Omental fat pad (tissue), 4 donors: Measurements from ENCODE around the gene EIF4G3. TPM values are rescaled to one million over a fixed set of nuclear protein-coding genes. Genes with fewer than 3 reads are reported as not detected.

Source experiments
- ATAC-seq: fragments of 150-250 bp; one replicate; pipeline ENCODE4 v1.9.1; 2016; ENCODE audit warnings: mild to moderate bottlenecking, moderate library complexity; ENCODE audit not compliant: low FRiP score
- DNase-seq: peaks from one replicate; pipeline ENCODE4 v3.0.0-alpha.2; 2019; ENCODE audit warnings: low spot score
- total RNA-seq, 4 donors: library from RNA; depleted of rRNA; stranded (reverse); fragments of >200 nt; gene quantifications; one replicate each; pipeline ENCODE4 v1.1.0, GENCODE V29; 2016
- TF ChIP-seq, protein P1 (sequence below), 3 donors: fragments of 450-650 bp; IDR thresholded peaks; one replicate each; pipeline ENCODE4 v1.5.1; 2016 to 2017; ENCODE audit warnings: antibody characterized with exemption in 3 of 3, mild to moderate bottlenecking in 3 of 3, moderate library complexity in 2 of 3

The EIF4G3 gene
- total RNA-seq, 4 donors from 2014 or later: 50.2 to 69.5 (median 51.8) TPM

DNA sequence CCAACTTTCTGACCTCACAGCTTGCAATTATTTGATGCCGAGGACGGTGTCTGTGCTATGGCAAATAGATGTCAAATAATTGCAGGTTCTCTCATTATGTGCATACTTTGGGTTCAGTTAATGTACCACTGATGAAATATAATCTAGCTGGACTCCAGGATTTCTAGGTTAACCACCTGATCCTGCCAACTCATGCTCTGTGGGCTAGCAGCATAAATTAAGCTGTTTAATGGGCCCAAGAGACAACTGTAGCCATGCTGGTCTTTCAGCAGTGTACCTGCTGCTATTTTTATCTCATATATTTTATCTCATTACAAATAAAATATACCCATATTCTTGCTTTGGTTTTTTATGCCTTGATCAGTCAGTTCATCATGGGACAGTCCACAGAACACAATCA lies 346.3 kb downstream of the EIF4G3 start:
- TF ChIP-seq, protein P1, sequence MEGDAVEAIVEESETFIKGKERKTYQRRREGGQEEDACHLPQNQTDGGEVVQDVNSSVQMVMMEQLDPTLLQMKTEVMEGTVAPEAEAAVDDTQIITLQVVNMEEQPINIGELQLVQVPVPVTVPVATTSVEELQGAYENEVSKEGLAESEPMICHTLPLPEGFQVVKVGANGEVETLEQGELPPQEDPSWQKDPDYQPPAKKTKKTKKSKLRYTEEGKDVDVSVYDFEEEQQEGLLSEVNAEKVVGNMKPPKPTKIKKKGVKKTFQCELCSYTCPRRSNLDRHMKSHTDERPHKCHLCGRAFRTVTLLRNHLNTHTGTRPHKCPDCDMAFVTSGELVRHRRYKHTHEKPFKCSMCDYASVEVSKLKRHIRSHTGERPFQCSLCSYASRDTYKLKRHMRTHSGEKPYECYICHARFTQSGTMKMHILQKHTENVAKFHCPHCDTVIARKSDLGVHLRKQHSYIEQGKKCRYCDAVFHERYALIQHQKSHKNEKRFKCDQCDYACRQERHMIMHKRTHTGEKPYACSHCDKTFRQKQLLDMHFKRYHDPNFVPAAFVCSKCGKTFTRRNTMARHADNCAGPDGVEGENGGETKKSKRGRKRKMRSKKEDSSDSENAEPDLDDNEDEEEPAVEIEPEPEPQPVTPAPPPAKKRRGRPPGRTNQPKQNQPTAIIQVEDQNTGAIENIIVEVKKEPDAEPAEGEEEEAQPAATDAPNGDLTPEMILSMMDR (IDR thresholded peaks at IDR 0.05): no peak
- DNase-seq (no peak), ATAC-seq (no peak)

DNA sequence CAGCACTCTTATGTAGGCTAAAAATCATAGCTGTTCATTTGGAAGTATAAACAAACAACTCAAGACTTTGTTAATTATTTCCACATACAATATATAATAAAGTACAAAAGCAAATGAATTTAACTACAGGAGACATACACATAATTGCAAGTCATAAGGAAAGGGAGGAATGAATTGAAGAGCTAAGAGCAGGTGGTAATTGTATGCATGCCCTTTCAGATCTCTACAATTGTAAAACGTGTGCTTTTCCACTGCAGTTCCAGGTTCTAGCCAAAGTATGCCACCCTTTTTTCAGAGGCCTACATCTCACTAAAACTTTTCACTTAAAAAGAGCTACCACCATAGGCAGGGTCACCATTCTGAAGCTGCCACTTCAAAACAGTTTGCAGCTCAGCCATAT lies 346.8 kb downstream of the EIF4G3 start:
- TF ChIP-seq, protein P1 (IDR thresholded peaks at IDR 0.05): no peak
- no peak for ATAC-seq
- DNase-seq: no peak

DNA sequence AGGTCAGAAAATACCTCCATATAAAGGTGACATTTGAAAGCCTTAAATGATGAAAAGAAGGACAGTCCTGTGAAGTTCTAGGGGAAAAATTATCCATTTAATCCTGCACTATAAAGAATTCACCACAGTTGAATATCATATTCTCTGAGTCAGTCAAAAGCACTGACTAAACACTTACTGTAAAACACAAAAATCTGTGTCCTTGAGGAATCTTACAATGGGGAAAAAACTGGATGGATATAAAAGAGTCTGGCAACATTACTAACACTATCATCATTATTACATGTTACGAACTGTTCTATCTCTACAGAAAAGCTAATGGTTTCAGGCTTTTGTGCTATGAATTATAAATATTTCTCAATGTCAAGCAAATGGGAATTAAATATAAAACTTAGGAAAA lies 347.2 kb downstream of the EIF4G3 start:
- TF ChIP-seq, protein P1 (IDR thresholded peaks at IDR 0.05): no peak
- ATAC-seq: no peak
- DNase-seq: no peak

DNA sequence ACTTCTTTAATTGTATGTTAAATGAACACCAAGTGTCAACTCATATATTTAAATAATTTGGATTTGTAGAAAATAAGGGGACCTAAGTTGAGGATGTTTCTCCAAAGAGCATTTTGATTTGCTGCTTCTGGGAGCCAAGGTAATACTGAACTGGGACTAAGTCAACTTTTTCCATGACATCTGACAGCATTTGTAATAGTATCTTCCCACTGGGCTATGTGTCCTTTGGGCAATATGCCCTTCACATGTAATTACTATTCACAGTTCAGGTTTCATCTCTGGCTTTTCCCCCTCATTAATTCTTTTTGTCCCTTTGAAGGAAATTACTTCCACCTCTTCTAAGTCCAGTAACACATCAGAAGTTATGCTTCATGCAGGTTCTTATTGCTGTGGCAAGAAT lies 352.9 kb downstream of the EIF4G3 start:
- ATAC-seq: no peak
- TF ChIP-seq, protein P1 (IDR thresholded peaks at IDR 0.05): no peak

DNA sequence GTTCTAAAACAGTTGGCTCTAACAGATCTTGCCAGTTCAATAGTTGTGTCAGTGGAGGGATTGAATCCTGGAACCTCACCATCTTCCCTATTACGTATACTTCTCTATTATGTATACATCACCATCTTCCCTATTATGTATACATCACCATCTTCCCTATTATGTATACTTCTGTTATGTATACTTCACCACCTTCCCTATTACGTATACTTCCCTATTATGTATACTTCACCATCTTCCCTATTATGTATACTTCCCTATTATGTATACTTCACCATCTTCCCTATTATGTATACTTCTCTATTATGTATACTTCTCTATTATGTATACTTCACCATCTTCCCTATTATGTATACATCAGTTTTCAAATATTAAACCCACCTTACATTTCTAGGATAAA lies 355.2 kb downstream of the EIF4G3 start:
- ATAC-seq: no peak
- TF ChIP-seq, protein P1 (IDR thresholded peaks at IDR 0.05): no peak
- no peak for DNase-seq

More for the DNA sequence above, 352.9 kb downstream of the EIF4G3 start:
- no peak for DNase-seq

DNA sequence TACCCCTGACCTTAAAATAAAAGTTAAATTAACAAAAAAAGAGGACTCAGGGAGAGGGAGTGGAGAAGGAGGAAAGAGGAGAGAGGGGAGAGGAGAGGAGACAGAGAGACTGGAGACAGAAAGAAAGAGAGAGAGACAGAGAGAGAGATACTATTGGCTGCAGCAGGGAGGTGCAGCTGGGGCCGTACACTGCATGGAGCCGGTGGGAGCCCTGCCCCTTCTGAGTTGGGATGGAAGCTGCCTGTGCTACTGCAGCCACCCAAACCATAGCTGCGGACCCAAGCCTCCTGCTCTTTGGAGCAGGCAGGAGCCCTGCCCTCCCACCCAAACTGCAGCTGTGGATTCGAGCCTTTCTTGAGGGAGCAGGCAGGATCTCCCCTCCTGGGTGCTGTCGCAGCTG lies 356.9 kb downstream of the EIF4G3 start:
- DNase-seq (no peak), ATAC-seq (no peak)
- TF ChIP-seq, protein P1 (IDR thresholded peaks at IDR 0.05): no peak

DNA sequence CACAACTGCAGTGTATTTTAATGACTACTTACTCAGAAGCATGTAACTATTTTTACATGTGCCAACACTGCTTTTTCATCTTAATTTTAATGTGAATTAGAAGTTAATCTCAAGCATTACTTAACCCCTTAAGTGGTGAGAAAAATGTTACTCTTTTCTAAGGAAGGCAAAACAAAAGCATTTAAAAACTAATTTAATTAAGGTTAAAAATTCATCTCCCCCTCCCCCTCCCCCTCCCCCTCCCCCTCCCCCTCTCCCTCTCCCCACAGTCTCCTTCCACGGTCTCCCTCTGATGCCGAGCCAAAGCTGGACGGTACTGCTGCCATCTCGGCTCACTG lies 362.2 kb downstream of the EIF4G3 start:
- no peak for DNase-seq
- no peak for ATAC-seq
- TF ChIP-seq, protein P1 (IDR thresholded peaks at IDR 0.05): no peak
